ENCODE measurements around the gene PDE1A. TPM values are rescaled to one million over a fixed set of nuclear protein-coding genes. Genes with fewer than 3 reads are reported as not detected.

Gene PDE1A
- total and polyA plus RNA-seq, 4 donors = 0.64 to 5.2 (median 1.7) TPM

GRCh38 chr2:182267971-182268370 lies 158.9 kb downstream of the PDE1A start:
- H3K27me3 ChIP-seq (ENCODE audit: control insufficient read depth in 4 of 4, insufficient read depth in 4 of 4, low read length in 3 of 4) = no peaks in the 10 kb centered on the region
- no peaks in the 10 kb centered on the region for H3K4me1 ChIP-seq (ENCODE audit: control insufficient read depth in 4 of 4, insufficient read depth in 4 of 4, low read length in 3 of 4)
- no peak for TF ChIP-seq ZBTB33 (IDR thresholded peaks at IDR 0.05)
- TF ChIP-seq HNF4A (conservative IDR thresholded peaks at IDR 0.05) = no peak
- no peak for TF ChIP-seq ATF3 (IDR thresholded peaks at IDR 0.05)
- no peak for TF ChIP-seq EGR1 (IDR thresholded peaks at IDR 0.05; ENCODE audit: low read depth in 2 of 2)
- TF ChIP-seq TAF1 (conservative IDR thresholded peaks at IDR 0.05) = no peak
- no peak for TF ChIP-seq RXRA (IDR thresholded peaks at IDR 0.05)
- no peak for TF ChIP-seq REST (IDR thresholded peaks at IDR 0.05)
- no peak for TF ChIP-seq SP1 (IDR thresholded peaks at IDR 0.05)
- TF ChIP-seq CTCF (IDR thresholded peaks at IDR 0.05; ENCODE audit: low read depth, low read length, missing input control) = no peak
- no peak for TF ChIP-seq GABPA (IDR thresholded peaks at IDR 0.05 in 1 of 2, conservative IDR thresholded peaks at IDR 0.05 in 1 of 2)
- TF ChIP-seq MAX (IDR thresholded peaks at IDR 0.05) = no peak
- TF ChIP-seq JUND (IDR thresholded peaks at IDR 0.05) = no peak
- no peak for TF ChIP-seq YY1 (IDR thresholded peaks at IDR 0.05)
- no peaks in the 10 kb centered on the region for H3K9me3 ChIP-seq (ENCODE audit: control insufficient read depth in 4 of 4, low read length in 3 of 4)
- no peak for DNase-seq (ENCODE audit: low spot score)
- H3K36me3 ChIP-seq (ENCODE audit: control insufficient read depth in 4 of 4, insufficient read depth in 3 of 4, low read depth in 1 of 4, low read length in 3 of 4) = no peaks in the 10 kb centered on the region
- no peak overlapping the region for H3K9ac ChIP-seq (ENCODE audit: low read depth in 1 of 2, low read length in 2 of 2)
- 71% methylated on average over 1 of the region's 1 CpG for WGBS
- H3K4me3 ChIP-seq (ENCODE audit: low read depth in 1 of 3, low read length in 3 of 3) = no peak overlapping the region
- no peak overlapping the region for H3K27ac ChIP-seq (ENCODE audit: low read depth in 1 of 2, low read length in 2 of 2)

- no peak overlapping the region for H3K27ac ChIP-seq (ENCODE audit: low read depth in 1 of 2, low read length in 2 of 2)
- H3K9me3 ChIP-seq (ENCODE audit: control insufficient read depth in 4 of 4, low read length in 3 of 4) = no peaks in the 10 kb centered on the region
- no peak overlapping the region for H3K4me3 ChIP-seq (ENCODE audit: low read depth in 1 of 3, low read length in 3 of 3)
- H3K4me1 ChIP-seq (ENCODE audit: control insufficient read depth in 4 of 4, insufficient read depth in 4 of 4, low read length in 3 of 4) = no peaks in the 10 kb centered on the region
- H3K27me3 ChIP-seq (ENCODE audit: control insufficient read depth in 4 of 4, insufficient read depth in 4 of 4, low read length in 3 of 4) = no peaks in the 10 kb centered on the region
- no peak overlapping the region for H3K9ac ChIP-seq (ENCODE audit: low read depth in 1 of 2, low read length in 2 of 2)
- DNase-seq (ENCODE audit: low spot score) = no peak
- TF ChIP-seq HNF4G (IDR thresholded peaks at IDR 0.05) (no peak), RAD21 (IDR thresholded peaks at IDR 0.05) (no peak), HNF4A (conservative IDR thresholded peaks at IDR 0.05) (no peak)
- H3K36me3 ChIP-seq (ENCODE audit: control insufficient read depth in 4 of 4, insufficient read depth in 3 of 4, low read depth in 1 of 4, low read length in 3 of 4) = no peaks in the 10 kb centered on the region
Measured at GRCh38 chr2:182266909-182267308, 159.9 kb downstream of the PDE1A start.
